NCI-H82 (cell line): Measurements from ENCODE around the gene DGKG.

Experiments used
- DNase-seq: peaks from one replicate; lab custom pipeline; 2025; lab: John Stamatoyannopoulos, UW

DGKG gene

GRCh38 chr3:186273586-186273985 is 88.4 kb downstream of the DGKG start:
- DNase-seq = no peak

- DNase-seq = no peak
Measured at GRCh38 chr3:186270701-186271100, 91.3 kb downstream of the DGKG start.

- DNase-seq = peak; percentile 56
Measured at GRCh38 chr3:186268616-186269448, 93.2 kb downstream of the DGKG start.

GRCh38 chr3:186267758-186268157 is 94.3 kb downstream of the DGKG start:
- DNase-seq = no peak

GRCh38 chr3:186264608-186265400 is 97.2 kb downstream of the DGKG start:
- no peak for DNase-seq

GRCh38 chr3:186261638-186262037 is 100.4 kb downstream of the DGKG start:
- DNase-seq = peak; percentile 68

- peak; percentile 29 for DNase-seq
Measured at GRCh38 chr3:186260726-186261125, 101.3 kb downstream of the DGKG start.

GRCh38 chr3:186259612-186260383 is 102.2 kb downstream of the DGKG start:
- peak; percentile 88 for DNase-seq

GRCh38 chr3:186258968-186259367 is 103.1 kb downstream of the DGKG start:
- DNase-seq = peak; percentile 23

GRCh38 chr3:186257866-186258265 is 104.2 kb downstream of the DGKG start:
- no peak for DNase-seq

GRCh38 chr3:186255703-186256331 is 106.2 kb downstream of the DGKG start:
- DNase-seq = peak; percentile 33

GRCh38 chr3:186254676-186255650 is 107.1 kb downstream of the DGKG start:
- DNase-seq = no peak

GRCh38 chr3:186251948-186252619 is 110.0 kb downstream of the DGKG start:
- DNase-seq = no peak

- DNase-seq = no peak
Measured at GRCh38 chr3:186248850-186249249, 113.2 kb downstream of the DGKG start.

- DNase-seq = no peak
Measured at GRCh38 chr3:186247821-186248814, 113.9 kb downstream of the DGKG start.

GRCh38 chr3:186246941-186247340 is 115.1 kb downstream of the DGKG start:
- no peak for DNase-seq

GRCh38 chr3:186244016-186244415 is 118.0 kb downstream of the DGKG start:
- DNase-seq = no peak

- peak; percentile 80 for DNase-seq
Measured at GRCh38 chr3:186241910-186242821, 119.9 kb downstream of the DGKG start.
